Naive B cell (primary cell): ENCODE data around the gene ASB15. TPM values are rescaled to one million over a fixed set of nuclear protein-coding genes. Genes with fewer than 3 reads are reported as not detected.
"Not testable (repeated sequence)": the region's sequence is repeated elsewhere in the genome, so short reads cannot be mapped to it uniquely, and the experiment has no call there.

ENCODE experiments used
- ATAC-seq, 2 donors: fragments of 150-1000 bp; cut with Tn5 transposase; 2 replicates each; pipeline ENCODE4 v1.10.0; 2021; ENCODE audit warnings: low read depth in 2 of 2, mild to moderate bottlenecking in 2 of 2, moderate library complexity in 2 of 2
- DNase-seq: peaks from one replicate; pipeline ENCODE4 v3.0.0; 2022
- H3K27ac Mint-ChIP-seq, 6 donors: one replicate each; pipeline ENCODE4 v1.8.0; 2020 to 2022; ENCODE audit warnings: mild to moderate bottlenecking in 6 of 6, mixed read lengths in 6 of 6, moderate library complexity in 5 of 6, inconsistent platforms in 2 of 6
- H3K27me3 Mint-ChIP-seq, 3 donors: one replicate each; pipeline ENCODE4 v1.8.0; 2021 to 2022; ENCODE audit warnings: mixed read lengths in 3 of 3, mild to moderate bottlenecking in 1 of 3
- H3K36me3 Mint-ChIP-seq, 2 donors: one replicate each; pipeline ENCODE4 v1.8.0; 2020 to 2022; ENCODE audit warnings: mixed read lengths in 2 of 2, inconsistent platforms in 1 of 2, mild to moderate bottlenecking in 1 of 2
- H3K4me1 Mint-ChIP-seq, 3 donors: one replicate each; pipeline ENCODE4 v1.8.0; 2020 to 2022; ENCODE audit warnings: mixed read lengths in 3 of 3, inconsistent platforms in 1 of 3, mild to moderate bottlenecking in 1 of 3, moderate library complexity in 1 of 3
- H3K4me3 Mint-ChIP-seq, 8 donors: one replicate each; pipeline ENCODE4 v1.8.0; 2020 to 2022; ENCODE audit warnings: mild to moderate bottlenecking in 8 of 8, mixed read lengths in 8 of 8, moderate library complexity in 8 of 8, inconsistent platforms in 2 of 8
- H3K9me3 Mint-ChIP-seq, 7 donors: one replicate each; pipeline ENCODE4 v1.8.0; 2020 to 2022; ENCODE audit warnings: mixed read lengths in 7 of 7, mild to moderate bottlenecking in 5 of 7, inconsistent platforms in 2 of 7, moderate library complexity in 1 of 7
- polyA plus RNA-seq, 6 donors: library from polyadenylated mRNA; unstranded; fragments of 300-500 nt; fragmentation: Illumina TruSeq; gene quantifications; one replicate each; pipeline ENCODE4 v1.2.3, GENCODE V29; 2021; ENCODE audit warnings: low read depth in 6 of 6

Gene ASB15
- polyA plus RNA-seq, 6 donors from 2014 or later = 0.20 to 0.46 (median 0.30) TPM; not detected in 2

- Mint-ChIP-seq H3K36me3 (no peaks in the 10 kb centered on the region), H3K27ac (no peak overlapping the region), H3K27me3 (peaks cover 8 to 13% (median 9%) of the 10 kb centered on the region in 3 donors), H3K4me1 (no peaks in the 10 kb centered on the region), H3K4me3 (no peak overlapping the region), H3K9me3 (no peaks in the 10 kb centered on the region)
- ATAC-seq (no peak), DNase-seq (no peak)
Measured at GRCh38 chr7:123632808-123633207, 31.2 kb downstream of the ASB15 start.

GRCh38 chr7:123633553-123633952, 31.9 kb downstream of the ASB15 start:
- no peaks in the 10 kb centered on the region for H3K4me1 Mint-ChIP-seq
- H3K4me3 Mint-ChIP-seq = no peak overlapping the region
- H3K36me3 Mint-ChIP-seq = no peaks in the 10 kb centered on the region
- H3K27me3 Mint-ChIP-seq = peaks cover 15 to 16% (median 15%) of the 10 kb centered on the region in 3 donors
- ATAC-seq = no peak
- no peak for DNase-seq
- peaks cover 0 to 3% (median 0%) of the 10 kb centered on the region in 7 donors for H3K9me3 Mint-ChIP-seq
- H3K27ac Mint-ChIP-seq = no peak overlapping the region

- not testable (repeated sequence) for ATAC-seq, H3K9me3 Mint-ChIP-seq, H3K4me1 Mint-ChIP-seq, DNase-seq, H3K4me3 Mint-ChIP-seq, H3K36me3 Mint-ChIP-seq, H3K27ac Mint-ChIP-seq
- peaks cover 18 to 20% (median 18%) of the 10 kb centered on the region in 3 donors for H3K27me3 Mint-ChIP-seq
Measured at GRCh38 chr7:123634011-123634573, 32.5 kb downstream of the ASB15 start.

- Mint-ChIP-seq H3K4me3 (no peak overlapping the region), H3K9me3 (peaks cover 0 to 3% (median 0%) of the 10 kb centered on the region in 7 donors), H3K27ac (no peak overlapping the region), H3K27me3 (peaks cover 18 to 23% (median 18%) of the 10 kb centered on the region in 3 donors), H3K4me1 (no peaks in the 10 kb centered on the region), H3K36me3 (no peaks in the 10 kb centered on the region)
- ATAC-seq (no peak), DNase-seq (no peak)
Measured at GRCh38 chr7:123635551-123636359, 34.1 kb downstream of the ASB15 start.

GRCh38 chr7:123637203-123637602, 35.6 kb downstream of the ASB15 start:
- Mint-ChIP-seq H3K4me1 (no peaks in the 10 kb centered on the region), H3K4me3 (no peak overlapping the region), H3K9me3 (peaks cover 0 to 3% (median 0%) of the 10 kb centered on the region in 7 donors), H3K27me3 (peaks cover 19 to 35% (median 23%) of the 10 kb centered on the region in 3 donors), H3K27ac (no peak overlapping the region), H3K36me3 (no peaks in the 10 kb centered on the region)
- no peak for ATAC-seq
- no peak for DNase-seq

GRCh38 chr7:123637878-123638277, 36.3 kb downstream of the ASB15 start:
- H3K36me3 Mint-ChIP-seq = no peaks in the 10 kb centered on the region

GRCh38 chr7:123639631-123640030, 38.0 kb downstream of the ASB15 start:
- ATAC-seq (no peak), DNase-seq (no peak)
- no peak overlapping the region for H3K4me3 Mint-ChIP-seq
- no peaks in the 10 kb centered on the region for H3K4me1 Mint-ChIP-seq
- no peak overlapping the region for H3K27ac Mint-ChIP-seq
- H3K9me3 Mint-ChIP-seq = peaks cover 0 to 3% (median 0%) of the 10 kb centered on the region in 7 donors
- peaks cover 20 to 49% (median 23%) of the 10 kb centered on the region in 3 donors for H3K27me3 Mint-ChIP-seq
- H3K36me3 Mint-ChIP-seq = no peaks in the 10 kb centered on the region

More at GRCh38 chr7:123637878-123638277, 36.3 kb downstream of the ASB15 start:
- H3K27me3 Mint-ChIP-seq = peaks cover 18 to 37% (median 23%) of the 10 kb centered on the region in 3 donors
- DNase-seq (no peak), ATAC-seq (no peak)
- no peaks in the 10 kb centered on the region for H3K4me1 Mint-ChIP-seq
- H3K27ac Mint-ChIP-seq = no peak overlapping the region
- peaks cover 0 to 3% (median 0%) of the 10 kb centered on the region in 7 donors for H3K9me3 Mint-ChIP-seq
- H3K4me3 Mint-ChIP-seq = no peak overlapping the region

- no peak overlapping the region for H3K4me3 Mint-ChIP-seq
- ATAC-seq = no peak
- no peak for DNase-seq
- H3K36me3 Mint-ChIP-seq = no peaks in the 10 kb centered on the region
- no peak overlapping the region for H3K27ac Mint-ChIP-seq
- H3K9me3 Mint-ChIP-seq = peaks cover 0 to 3% (median 0%) of the 10 kb centered on the region in 7 donors
- no peaks in the 10 kb centered on the region for H3K4me1 Mint-ChIP-seq
- H3K27me3 Mint-ChIP-seq = peaks cover 20 to 51% (median 23%) of the 10 kb centered on the region in 3 donors
Measured at GRCh38 chr7:123640583-123640982, 39.0 kb downstream of the ASB15 start.

GRCh38 chr7:123641901-123642300, 40.3 kb downstream of the ASB15 start:
- Mint-ChIP-seq H3K27me3 (peaks cover 20 to 55% (median 26%) of the 10 kb centered on the region in 3 donors), H3K27ac (no peak overlapping the region), H3K9me3 (peaks cover 0 to 3% (median 0%) of the 10 kb centered on the region in 7 donors), H3K36me3 (no peaks in the 10 kb centered on the region), H3K4me3 (no peak overlapping the region), H3K4me1 (no peaks in the 10 kb centered on the region)
- no peak for DNase-seq
- no peak for ATAC-seq

- H3K36me3 Mint-ChIP-seq = no peaks in the 10 kb centered on the region
- peaks cover 18 to 50% (median 22%) of the 10 kb centered on the region in 3 donors for H3K27me3 Mint-ChIP-seq
- no peak overlapping the region for H3K4me3 Mint-ChIP-seq
- H3K4me1 Mint-ChIP-seq = no peaks in the 10 kb centered on the region
- ATAC-seq = no peak
- H3K27ac Mint-ChIP-seq = no peak overlapping the region
- no peaks in the 10 kb centered on the region for H3K9me3 Mint-ChIP-seq
- DNase-seq = no peak
Measured at GRCh38 chr7:123643495-123644441, 42.1 kb downstream of the ASB15 start.

GRCh38 chr7:123645516-123645915, 43.9 kb downstream of the ASB15 start:
- no peak overlapping the region for H3K27ac Mint-ChIP-seq
- H3K27me3 Mint-ChIP-seq = peaks cover 20 to 62% (median 21%) of the 10 kb centered on the region in 3 donors
- H3K9me3 Mint-ChIP-seq = no peaks in the 10 kb centered on the region
- H3K4me1 Mint-ChIP-seq = no peaks in the 10 kb centered on the region
- no peaks in the 10 kb centered on the region for H3K36me3 Mint-ChIP-seq
- no peak overlapping the region for H3K4me3 Mint-ChIP-seq
- no peak for ATAC-seq
- no peak for DNase-seq

- ATAC-seq (no peak), DNase-seq (no peak)
- Mint-ChIP-seq H3K4me1 (no peaks in the 10 kb centered on the region), H3K27me3 (peaks cover 17 to 48% (median 18%) of the 10 kb centered on the region in 3 donors), H3K9me3 (no peaks in the 10 kb centered on the region), H3K27ac (no peak overlapping the region), H3K36me3 (no peaks in the 10 kb centered on the region), H3K4me3 (no peak overlapping the region)
Measured at GRCh38 chr7:123647106-123647730, 45.6 kb downstream of the ASB15 start.

- Mint-ChIP-seq H3K27me3 (peaks cover 14 to 32% (median 17%) of the 10 kb centered on the region in 3 donors), H3K9me3 (no peaks in the 10 kb centered on the region), H3K4me3 (no peak overlapping the region)
Measured at GRCh38 chr7:123649964-123650363, 48.3 kb downstream of the ASB15 start.

More at GRCh38 chr7:123649964-123650363, 48.3 kb downstream of the ASB15 start:
- ATAC-seq (no peak), DNase-seq (no peak)
- H3K27ac Mint-ChIP-seq = no peak overlapping the region
- H3K4me1 Mint-ChIP-seq = no peaks in the 10 kb centered on the region
- H3K36me3 Mint-ChIP-seq = no peaks in the 10 kb centered on the region
